Liver (tissue), 3 donors: ENCODE measurements around the gene FBXO28.

Experiments used
- FOXA1 ChIP-seq: IDR thresholded peaks from 2 replicates; pipeline ENCODE4 v1.6.1; 2016; ENCODE audit warnings: antibody characterized with exemption
- HNF4A ChIP-seq, 2 donors: conservative IDR thresholded peaks; 2 replicates each; pipeline ENCODE4 v1.6.1; 2016; ENCODE audit warnings: antibody characterized with exemption in 2 of 2, mild to moderate bottlenecking in 2 of 2
- RXRA ChIP-seq, 2 donors: IDR thresholded peaks; 2 replicates each; pipeline ENCODE4 v1.6.1; 2017 to 2018; ENCODE audit warnings: antibody characterized with exemption in 2 of 2, mild to moderate bottlenecking in 1 of 2
- SP1 ChIP-seq: IDR thresholded peaks from 2 replicates; pipeline ENCODE4 v1.6.1; 2018; ENCODE audit warnings: antibody characterized with exemption, mild to moderate bottlenecking
- TAF1 ChIP-seq: conservative IDR thresholded peaks from 2 replicates; pipeline ENCODE4 v1.6.1; 2016; ENCODE audit warnings: antibody characterized with exemption, mild to moderate bottlenecking
- TF ChIP-seq, protein P1 (sequence below): fragments of 150-350 bp; IDR thresholded peaks from 2 replicates; pipeline ENCODE4 v1.5.1; 2017; ENCODE audit warnings: improper control_type of control experiment, low read depth, low read length; ENCODE audit not compliant: missing input control
- TF ChIP-seq, protein P2 (sequence below): IDR thresholded peaks from 2 replicates; pipeline ENCODE4 v1.6.1; 2016; ENCODE audit warnings: antibody characterized with exemption
- TF ChIP-seq, protein P3 (sequence below): IDR thresholded peaks from 2 replicates; pipeline ENCODE4 v1.6.1; 2016; ENCODE audit warnings: antibody characterized with exemption, mild to moderate bottlenecking
- TF ChIP-seq, protein P4 (sequence below): IDR thresholded peaks from 2 replicates; pipeline ENCODE4 v1.6.1; 2016; ENCODE audit warnings: antibody characterized with exemption
- donor health status: healthy.
- donor health status: healthy.

DNA sequence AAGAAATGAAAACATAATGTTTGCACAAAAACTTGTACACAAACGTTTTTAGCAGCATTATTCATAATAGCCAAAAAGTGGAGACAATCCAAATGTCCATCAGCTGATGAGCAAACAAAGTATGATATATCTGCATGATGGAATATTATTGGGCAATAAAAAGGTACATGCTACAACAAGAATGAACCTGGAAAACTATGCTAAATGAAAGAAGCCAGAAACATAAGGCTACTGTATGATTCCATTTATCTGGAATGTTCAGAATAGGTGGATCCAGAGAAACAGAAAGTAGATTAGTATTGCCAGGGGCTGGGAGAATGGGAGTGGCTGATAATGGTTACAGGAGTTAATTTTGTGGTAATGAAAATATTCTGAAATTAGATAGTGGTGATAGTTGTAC is 19.0 kb downstream of the FBXO28 start:
- TF ChIP-seq, protein P1, sequence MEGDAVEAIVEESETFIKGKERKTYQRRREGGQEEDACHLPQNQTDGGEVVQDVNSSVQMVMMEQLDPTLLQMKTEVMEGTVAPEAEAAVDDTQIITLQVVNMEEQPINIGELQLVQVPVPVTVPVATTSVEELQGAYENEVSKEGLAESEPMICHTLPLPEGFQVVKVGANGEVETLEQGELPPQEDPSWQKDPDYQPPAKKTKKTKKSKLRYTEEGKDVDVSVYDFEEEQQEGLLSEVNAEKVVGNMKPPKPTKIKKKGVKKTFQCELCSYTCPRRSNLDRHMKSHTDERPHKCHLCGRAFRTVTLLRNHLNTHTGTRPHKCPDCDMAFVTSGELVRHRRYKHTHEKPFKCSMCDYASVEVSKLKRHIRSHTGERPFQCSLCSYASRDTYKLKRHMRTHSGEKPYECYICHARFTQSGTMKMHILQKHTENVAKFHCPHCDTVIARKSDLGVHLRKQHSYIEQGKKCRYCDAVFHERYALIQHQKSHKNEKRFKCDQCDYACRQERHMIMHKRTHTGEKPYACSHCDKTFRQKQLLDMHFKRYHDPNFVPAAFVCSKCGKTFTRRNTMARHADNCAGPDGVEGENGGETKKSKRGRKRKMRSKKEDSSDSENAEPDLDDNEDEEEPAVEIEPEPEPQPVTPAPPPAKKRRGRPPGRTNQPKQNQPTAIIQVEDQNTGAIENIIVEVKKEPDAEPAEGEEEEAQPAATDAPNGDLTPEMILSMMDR = no peak
- TF ChIP-seq, protein P2, sequence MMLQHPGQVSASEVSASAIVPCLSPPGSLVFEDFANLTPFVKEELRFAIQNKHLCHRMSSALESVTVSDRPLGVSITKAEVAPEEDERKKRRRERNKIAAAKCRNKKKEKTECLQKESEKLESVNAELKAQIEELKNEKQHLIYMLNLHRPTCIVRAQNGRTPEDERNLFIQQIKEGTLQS = no peak
- TF ChIP-seq, protein P3, sequence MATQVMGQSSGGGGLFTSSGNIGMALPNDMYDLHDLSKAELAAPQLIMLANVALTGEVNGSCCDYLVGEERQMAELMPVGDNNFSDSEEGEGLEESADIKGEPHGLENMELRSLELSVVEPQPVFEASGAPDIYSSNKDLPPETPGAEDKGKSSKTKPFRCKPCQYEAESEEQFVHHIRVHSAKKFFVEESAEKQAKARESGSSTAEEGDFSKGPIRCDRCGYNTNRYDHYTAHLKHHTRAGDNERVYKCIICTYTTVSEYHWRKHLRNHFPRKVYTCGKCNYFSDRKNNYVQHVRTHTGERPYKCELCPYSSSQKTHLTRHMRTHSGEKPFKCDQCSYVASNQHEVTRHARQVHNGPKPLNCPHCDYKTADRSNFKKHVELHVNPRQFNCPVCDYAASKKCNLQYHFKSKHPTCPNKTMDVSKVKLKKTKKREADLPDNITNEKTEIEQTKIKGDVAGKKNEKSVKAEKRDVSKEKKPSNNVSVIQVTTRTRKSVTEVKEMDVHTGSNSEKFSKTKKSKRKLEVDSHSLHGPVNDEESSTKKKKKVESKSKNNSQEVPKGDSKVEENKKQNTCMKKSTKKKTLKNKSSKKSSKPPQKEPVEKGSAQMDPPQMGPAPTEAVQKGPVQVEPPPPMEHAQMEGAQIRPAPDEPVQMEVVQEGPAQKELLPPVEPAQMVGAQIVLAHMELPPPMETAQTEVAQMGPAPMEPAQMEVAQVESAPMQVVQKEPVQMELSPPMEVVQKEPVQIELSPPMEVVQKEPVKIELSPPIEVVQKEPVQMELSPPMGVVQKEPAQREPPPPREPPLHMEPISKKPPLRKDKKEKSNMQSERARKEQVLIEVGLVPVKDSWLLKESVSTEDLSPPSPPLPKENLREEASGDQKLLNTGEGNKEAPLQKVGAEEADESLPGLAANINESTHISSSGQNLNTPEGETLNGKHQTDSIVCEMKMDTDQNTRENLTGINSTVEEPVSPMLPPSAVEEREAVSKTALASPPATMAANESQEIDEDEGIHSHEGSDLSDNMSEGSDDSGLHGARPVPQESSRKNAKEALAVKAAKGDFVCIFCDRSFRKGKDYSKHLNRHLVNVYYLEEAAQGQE = no peak
- TF ChIP-seq RXRA (IDR thresholded peaks at IDR 0.05) (no peak), FOXA1 (no peak), HNF4A (conservative IDR thresholded peaks at IDR 0.05) (no peak), SP1 (no peak), TAF1 (no peak)
- TF ChIP-seq, protein P4, sequence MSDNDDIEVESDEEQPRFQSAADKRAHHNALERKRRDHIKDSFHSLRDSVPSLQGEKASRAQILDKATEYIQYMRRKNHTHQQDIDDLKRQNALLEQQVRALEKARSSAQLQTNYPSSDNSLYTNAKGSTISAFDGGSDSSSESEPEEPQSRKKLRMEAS = no peak
